SKM-1 (cell line): Measurements from ENCODE around the gene OR10X1.
A peak's percentile ranks its signal among the peaks of the same experiment; 100 is the strongest.

Source experiments
- DNase-seq: peaks from one replicate; lab custom pipeline; 2025; ENCODE audit not compliant: unreplicated experiment; lab: John Stamatoyannopoulos, UW

Gene OR10X1, protein sequence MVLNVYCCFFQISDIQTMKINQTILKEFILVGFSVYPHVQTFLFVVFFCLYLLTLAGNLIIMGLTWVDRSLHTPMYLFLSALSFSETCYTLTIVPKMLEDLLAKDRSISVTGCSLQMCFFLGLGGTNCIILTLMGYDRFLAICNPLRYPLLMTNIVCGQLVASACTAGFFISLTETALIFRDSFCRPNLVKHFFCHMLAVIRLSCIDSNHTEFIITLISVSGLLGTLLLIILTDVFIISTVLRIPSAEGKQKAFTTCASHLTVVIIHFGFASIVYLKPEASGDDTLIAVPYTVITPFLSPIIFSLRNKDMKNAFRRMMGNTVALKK

DNA sequence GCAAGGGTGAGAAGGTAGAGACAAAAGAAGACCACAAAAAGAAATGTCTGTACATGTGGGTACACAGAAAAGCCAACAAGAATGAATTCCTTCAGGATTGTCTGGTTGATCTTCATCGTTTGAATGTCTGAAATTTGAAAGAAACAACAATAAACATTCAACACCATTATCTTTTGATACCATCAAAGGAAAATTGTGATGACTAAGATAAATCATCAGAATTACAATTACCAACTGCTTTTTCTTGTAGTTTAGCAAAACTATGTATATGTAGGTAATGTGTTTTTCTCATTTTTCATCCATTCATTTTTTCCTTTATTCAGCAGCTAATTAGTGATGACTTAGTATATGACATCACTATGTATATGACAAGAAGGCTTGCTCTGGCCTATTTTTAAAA lies at the start of gene OR10X1:
Gene OR10X1 (minus strand): TSS at position 167 of the 400 bp plus-strand sequence. CDS start 0 bp downstream, at position 167.
- no peak for DNase-seq

DNA sequence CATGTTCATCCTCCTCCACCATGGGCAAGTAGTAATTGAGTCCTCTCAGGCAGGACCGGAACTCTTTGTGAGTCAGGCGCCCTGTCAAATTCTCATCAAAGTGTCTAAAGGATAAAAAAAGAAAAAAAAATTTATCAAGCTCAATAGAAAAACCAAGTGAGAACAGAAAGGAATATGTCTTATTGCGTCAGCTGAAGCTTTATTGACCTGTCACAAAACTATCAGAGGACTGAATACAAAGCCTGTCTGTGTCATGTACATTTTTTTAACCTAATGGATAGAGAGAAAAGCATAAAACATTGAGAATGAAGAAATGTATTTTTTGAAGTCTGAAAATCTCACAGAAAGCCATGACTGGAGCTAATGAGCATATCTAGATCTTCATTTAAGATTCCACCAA lies 34.1 kb upstream of the OR10X1 start:
- DNase-seq: no peak

DNA sequence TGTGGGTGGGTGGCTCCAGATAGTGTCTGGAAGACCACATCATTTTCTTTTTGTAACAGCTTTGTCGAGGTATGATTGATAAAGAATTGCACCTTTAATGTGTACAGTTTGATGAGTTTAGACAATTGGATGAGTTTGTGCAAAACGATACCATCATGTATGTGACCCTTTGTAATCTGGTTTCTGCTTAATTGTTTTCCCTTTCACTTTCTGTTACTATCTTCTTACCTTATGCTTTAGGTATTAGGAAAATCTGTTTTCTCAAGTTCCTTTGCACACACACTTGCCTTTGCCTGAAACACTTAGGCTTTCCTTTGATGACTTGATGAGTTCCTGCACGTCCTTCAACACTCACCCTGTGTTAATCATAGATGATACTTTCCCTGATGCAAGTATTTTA lies 32.2 kb upstream of the OR10X1 start:
- no peak for DNase-seq

DNA sequence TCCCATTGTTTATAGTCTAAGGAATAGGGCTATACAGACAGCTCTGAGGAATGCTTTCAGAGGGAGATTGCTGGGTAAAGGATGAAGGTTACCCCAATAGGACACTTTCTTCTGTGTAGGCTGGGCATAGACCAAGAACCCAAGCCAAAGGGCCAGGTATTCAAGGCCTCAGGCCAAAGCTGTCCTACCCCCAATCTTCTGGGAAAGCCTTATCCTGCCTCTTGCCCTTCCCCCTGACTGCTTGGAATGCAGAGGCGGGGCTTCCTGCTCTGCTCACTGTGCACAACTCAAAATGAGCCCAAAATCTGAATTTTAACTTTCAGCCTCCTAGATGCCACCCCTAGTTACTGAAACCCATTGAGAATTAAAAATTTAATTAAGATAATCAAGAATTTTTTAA lies 27.6 kb upstream of the OR10X1 start:
- DNase-seq: no peak

DNA sequence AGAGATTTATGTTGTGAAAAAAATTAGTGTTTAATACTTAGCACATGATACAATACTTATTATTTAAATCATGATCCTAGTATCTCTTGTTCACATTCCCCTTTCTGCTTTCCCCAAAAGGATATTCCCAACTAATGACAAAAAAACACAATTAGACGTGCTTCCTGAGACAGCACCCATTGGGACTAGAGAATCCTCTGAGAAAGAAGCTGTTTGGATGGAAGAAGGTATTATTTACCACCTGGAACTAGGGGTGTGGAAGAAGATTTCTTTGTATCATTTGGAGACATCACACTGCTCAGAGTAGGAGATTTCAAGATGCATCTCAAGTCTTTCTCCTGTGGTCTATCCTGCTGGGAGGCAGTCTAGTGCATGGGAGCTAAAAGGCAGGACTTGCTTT lies 25.3 kb upstream of the OR10X1 start, which contains the start of gene OR10Z1:
Gene OR10Z1 (plus strand): TSS at position 301 of the 400 bp plus-strand sequence. CDS start 1,171 bp downstream, outside the sequence.
- no peak for DNase-seq

DNA sequence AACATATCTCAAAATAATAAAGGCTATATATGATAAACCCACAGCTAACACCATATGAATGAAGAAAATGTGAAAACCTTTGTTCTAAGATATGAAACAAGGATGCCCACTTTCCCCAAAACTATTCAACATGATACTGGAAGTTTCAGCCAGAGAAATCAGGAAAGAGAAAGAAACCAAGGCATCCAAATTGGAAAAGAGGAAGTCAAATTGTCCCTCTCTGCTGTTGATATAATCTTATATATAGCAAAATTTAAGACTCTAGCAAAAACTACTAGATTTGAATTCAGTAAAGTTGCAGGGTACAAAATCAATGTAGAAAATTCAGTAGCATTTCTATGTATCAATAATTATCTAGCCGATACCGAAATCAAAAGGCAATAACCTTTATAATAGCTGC lies 21.0 kb upstream of the OR10X1 start:
- DNase-seq: no peak

DNA sequence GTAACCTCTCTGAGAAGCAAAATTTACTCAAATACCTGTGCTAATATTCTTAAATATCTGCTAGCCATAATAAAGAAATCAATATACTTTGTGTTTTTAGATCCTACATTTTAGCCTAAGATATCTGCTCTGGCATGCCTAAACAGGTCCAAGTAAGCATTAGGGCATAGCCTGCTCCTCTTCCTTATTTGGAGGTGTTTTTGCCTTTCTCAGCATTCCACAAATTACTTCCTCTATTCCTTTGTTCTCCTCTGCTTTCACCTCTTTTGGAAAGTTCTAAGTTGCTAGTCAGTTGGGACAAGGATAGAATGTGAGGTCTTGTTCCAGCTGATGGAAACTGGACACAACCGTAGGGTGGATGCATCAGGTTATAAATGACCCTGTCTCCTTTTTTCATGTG lies 7.2 kb upstream of the OR10X1 start:
- no peak for DNase-seq

DNA sequence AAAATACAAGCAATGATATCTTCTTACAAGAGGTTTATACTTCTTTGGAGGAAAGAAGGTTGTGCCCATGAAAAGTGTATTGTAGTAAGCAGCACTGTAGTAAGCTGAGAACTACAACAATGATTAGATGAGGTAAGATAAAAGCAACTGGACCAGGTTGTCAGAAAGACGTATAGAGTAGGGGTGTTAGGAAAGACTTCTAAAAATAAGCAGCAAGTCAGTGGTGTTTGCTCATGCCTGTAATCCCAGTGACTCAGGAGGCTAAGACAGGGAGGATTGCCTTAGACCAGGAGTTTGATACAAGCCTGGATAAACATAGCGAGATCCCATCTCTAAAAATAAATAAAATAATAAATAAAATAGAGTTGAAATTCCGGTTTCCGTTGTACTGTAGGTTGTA lies 4.3 kb upstream of the OR10X1 start:
- no peak for DNase-seq

DNA sequence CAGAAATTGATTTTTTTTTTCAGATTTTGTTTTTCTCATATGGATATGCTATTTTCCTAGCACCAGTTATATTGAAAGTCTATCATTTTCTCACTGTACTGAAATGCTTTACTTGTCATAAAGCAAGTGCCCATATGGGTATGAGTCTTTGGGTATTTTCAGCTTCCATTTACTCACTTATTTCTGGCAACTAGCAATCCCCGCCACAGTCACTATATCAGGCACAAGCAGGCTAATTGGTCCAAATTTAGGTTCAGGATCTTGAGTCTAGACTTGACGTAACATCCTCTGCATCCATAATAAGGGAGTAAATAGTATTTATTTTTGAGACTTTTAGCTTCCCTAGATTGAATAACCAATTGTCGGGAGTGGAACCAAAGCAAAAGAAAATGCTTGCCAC lies 2.1 kb downstream of the OR10X1 start:
- DNase-seq: no peak

DNA sequence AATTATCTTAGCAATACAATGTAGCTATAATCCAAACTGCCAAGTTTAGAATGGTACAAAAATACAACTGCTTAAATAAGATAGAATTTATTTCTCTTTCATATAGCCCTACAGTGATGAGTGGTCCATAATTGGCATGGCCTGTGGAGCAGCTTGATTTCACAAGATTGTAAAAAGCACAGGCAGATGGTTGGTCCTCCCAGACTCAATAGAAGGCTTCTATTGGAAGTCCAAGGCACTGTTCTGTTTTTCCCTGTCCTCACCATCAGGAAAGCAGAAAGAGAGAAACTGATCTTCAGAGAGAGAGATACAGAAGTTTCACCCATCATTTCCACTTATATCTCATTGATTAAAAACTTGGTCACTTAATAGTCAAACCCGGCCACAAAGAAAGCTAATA lies 7.5 kb downstream of the OR10X1 start:
- DNase-seq: no peak

DNA sequence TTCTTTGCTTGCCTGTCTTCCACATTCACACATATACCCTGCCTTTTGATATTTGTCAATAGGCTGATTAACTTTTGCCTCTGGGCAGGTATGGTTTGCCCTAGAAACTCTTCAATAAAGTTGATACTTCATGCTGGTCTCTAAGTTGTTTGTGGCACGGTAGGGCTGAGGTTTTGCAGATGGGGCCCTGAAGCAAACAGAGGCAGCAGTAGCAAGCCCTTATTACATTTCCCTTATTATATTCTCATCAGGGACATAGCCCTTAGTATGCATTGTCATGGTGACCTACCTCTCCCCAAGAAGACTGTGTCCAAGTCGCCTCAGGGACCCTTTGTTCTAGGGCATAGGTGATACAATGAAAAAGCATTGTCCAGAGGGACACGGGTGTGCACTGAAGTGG lies 9.2 kb downstream of the OR10X1 start, which contains the start of gene OR6P1:
Gene OR6P1 (minus strand): TSS at position 101 of the 400 bp plus-strand sequence. CDS start 6,976 bp downstream, outside the sequence.
- DNase-seq: no peak

DNA sequence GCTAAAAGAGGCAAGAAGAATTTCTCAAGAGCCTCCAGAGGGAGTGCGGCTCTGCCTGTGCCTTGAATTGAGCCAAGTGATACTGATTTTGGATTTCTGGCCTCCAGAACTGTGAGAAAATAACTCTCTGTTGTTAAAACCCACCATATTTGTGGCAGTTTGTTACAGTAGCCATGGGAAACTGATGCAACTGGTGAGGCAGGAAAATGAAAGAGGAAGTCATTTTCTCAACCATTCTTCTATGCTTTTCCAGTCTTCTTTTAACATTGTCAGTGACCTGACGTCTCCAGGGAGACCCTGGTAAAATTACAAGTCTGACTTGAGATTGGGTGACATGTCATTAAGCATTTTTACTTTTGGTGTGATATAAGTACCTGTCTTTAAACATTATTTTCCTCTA lies 15.1 kb downstream of the OR10X1 start:
- DNase-seq: peak; percentile 84

DNA sequence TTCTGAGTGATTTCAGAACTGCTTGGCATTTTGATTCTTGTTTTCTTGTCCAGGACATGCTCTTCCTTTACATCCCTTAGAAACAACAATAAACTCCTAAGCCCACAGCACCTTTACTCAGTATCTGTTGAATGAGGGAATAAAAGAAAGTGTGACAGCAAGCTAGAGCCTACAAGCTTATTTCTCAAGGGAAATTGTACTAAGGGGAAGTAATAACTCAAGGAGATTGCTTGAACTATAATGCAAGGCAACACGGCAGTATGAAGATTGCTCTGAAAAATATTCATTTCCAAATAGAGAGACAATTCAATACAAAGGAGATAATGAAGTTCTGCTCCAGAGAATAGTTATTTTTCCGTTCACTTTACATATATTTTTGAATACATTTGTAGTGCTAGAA lies 15.8 kb downstream of the OR10X1 start:
- no peak for DNase-seq

DNA sequence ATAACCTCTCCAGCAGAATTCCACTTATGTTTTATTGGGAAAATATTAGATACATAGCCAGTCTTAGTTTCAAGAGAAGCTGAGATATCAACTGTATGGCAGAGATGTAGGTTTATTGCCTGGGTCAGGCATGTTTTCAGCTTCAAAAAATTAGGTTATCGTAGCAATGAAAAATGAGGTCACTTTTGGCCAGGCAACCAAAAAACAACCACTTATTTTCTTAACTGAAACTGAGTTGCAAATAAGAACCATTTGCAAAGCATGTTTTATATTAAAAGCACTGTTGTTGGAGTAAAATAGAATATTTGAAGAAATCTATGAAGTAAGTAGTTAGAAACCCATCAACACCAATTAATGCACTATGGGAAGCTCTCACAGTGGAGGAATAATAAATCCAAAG lies 20.0 kb downstream of the OR10X1 start:
- DNase-seq: no peak

DNA sequence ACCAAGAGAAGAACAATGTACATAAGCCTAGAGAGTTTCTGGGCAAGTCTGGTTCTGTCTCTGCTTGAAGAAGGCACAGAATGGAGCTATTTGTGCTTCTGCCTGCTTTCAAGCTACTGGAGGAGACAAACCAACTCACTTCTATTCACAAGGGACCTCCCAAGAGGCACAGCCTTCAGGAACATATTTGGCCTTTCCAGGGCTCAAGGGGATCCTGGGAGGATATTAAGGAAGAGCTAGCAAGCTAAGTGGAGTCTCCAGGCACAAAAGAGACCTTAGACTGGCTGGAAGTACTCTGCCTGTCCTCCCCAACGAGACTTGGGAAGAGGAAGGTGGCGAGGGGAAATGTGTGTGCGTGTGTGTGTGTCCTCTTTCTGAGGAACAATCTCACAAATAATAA lies 25.3 kb downstream of the OR10X1 start, which contains the start of gene OR6Y1:
Gene OR6Y1 (minus strand): TSS at position 54 of the 400 bp plus-strand sequence. CDS start 6,300 bp downstream, outside the sequence.
- no peak for DNase-seq

DNA sequence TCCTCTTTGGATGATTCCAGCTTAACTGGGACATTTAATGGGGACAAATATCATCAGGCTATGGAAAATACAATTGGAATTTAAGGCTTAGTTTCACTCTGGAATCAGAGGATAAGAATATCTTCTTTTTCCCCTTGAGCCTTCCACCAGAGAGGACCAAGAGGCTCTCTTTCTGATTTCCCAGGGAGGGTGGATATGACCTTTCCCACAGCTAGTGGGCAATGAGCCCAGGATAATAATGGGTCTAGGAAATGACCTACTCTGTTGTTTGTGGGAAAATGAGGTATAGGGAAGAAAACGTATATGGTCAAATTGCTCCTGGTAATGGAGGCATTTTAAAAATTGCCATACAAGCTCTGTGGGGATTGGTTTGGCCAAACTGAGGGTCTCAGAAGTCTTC lies 27.4 kb downstream of the OR10X1 start:
- no peak for DNase-seq

DNA sequence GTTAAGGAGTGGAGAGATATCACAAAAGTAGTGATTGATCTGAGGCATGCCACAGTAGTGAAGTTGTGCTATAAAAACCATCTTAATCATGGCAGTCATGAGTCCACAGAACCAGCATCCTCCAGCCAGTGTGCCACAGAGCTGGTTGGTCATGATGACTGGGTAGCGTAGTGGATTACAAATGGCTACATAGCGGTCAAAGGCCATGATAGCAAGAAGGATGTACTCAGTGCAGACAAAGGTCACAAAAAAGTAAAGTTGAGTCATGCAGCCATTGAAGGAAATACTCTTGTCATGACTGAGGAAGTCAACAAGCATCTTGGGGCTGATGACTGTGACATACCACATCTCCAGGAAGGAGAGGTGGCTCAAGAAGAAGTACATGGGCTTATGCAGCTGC lies 32.2 kb downstream of the OR10X1 start:
- DNase-seq: no peak

DNA sequence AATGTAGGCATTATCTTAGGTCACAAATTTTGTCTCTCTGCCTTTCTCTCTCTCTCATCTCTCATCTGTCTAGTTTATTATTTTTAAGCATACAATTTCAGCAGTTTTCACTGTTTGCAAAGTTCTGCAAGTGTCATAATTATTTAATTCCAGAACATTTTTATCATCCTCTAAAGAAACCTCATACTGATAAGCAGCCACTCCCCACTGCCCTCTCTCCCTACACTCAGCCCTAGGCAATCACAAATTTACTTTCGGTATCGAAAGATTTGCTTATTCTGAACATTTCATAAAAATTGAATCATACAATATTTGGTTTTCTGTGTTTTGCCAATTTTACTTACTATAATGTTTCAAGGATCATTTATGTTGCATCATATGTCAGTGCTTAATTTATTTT lies 42.1 kb downstream of the OR10X1 start:
- no peak for DNase-seq

DNA sequence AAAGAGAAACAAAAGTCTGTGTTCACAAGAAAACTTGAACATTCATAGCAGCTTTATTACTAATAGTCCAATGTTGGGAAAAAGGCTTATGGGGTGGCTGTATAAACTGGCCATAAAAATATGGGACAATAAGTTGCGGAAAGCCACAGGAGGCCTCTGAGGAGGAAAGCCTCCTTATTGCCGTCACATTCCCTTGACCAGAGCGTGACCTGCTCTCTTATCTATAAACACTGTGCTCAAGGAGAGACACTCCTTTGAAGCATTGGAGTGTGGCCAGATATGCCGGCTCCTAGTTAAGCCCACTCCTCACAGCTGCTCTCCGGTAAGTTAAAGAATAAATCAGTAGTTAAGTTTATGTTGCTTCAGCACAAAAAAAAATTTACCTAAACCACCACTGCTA lies 45.2 kb downstream of the OR10X1 start:
- no peak for DNase-seq
